HG03139 (cell line): Measurements from ENCODE around the gene PPFIA4.

Source experiments
- ATAC-seq: cut with Tn5 transposase; IDR thresholded peaks from one replicate; pipeline ENCODE4 v1.9.1; 2021; ENCODE audit not compliant: unreplicated experiment

Gene PPFIA4

DNA sequence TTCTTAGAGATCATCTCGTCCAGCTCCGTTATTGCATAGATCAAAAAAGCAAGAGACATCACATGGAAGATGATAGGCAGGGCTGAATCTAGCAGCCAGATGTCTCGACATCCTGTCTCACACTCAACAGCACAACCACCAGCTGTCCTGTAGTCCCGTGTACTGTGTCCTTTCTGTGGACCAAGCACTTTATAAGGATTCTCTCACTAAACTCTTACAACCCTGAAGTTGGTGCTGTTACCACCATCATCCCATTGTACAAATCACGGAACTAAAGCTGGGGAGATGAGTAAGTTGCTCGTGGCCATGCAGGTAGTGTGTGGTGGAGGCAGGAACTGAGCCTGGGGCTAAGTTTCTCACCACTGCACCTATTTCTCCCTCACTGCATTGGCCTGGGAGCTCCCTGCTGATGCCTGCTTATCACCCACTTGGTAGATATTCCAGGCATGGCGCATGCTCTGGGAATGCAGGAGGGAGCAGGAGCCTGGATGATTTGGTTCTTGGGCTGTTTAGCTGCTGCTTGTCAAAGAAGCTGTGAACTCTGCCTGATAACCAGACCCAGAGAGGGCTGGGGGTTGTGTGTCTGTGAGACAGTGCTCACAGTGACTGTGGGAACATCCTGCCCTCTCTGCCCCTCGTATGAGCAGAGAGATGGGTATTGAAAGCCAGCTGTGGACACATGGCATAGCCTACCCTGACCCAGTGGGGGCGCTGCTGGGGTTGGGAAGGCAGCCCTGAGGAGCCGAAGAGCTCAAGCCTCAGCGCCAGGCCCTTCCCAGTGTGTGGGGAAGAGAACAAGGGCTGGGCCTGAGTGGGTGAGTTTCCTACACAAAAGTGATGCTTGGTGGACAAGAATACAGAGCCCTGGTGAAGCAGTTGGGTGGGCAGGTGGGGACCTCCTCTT lies 13.6 kb downstream of the PPFIA4 start:
- no peak for ATAC-seq

DNA sequence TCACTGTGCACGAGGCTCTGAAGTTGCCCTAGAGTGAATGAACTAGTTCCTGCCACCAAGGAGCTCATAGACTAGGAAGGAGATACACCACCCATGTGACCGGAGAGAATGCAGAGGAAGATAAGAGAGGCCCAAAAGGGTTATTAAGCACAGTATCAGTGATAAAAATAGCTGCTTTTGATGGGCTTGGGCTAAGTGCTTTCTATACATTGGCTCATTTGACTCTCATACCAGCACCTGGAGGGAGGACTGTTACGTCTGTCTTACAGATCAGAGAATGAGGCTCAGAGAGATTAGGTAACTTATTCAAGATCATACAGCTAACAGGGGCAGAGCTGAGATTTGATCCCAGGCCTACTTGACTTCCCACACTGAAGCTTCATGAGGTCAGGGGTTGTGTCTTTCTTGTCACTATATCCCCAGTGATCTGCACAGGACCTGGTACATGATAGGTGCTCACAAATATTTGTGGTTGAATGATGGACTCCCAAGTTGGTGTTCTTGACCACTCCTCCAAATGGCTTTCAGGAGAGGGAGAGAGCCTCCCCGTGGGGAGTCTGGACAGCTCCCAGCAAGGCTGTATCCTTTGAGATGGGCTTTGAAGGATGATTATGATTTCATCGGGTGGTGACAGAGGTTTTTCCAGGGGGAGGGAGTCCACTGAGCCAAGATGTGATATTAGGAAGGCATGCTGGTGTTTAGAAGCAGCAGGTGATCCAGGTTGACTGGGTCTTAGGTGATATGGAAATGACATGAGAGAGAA lies 14.4 kb downstream of the PPFIA4 start:
- ATAC-seq, result no peak

DNA sequence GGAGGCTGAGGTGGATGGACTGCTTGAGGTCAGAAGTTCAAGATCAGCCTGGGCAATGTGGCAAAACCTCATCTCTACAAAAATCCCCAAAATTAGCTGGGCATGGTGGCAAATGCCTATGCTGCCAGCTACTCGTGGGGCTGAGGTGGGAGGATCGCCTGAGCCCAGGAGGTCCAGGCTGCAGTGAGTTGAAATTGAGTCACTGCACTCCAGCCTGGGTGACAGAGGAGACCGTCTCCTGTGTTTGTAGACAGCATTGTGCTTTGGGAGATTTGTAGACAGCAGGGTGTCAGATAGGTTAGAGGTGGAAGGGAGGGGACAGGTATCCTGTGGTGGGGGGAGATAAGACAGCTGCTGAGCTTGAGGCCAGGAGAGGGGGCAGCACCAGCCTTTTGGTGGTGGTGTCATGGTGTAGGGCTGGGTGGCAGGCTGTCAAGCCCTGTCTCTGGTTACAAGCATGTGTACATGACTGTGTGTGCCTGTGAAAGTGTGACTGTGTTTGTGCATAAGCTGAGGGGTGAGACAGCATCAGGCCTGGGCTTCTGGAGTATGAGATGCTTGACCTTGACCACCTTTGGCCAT lies 15.2 kb downstream of the PPFIA4 start:
- ATAC-seq, result no peak

DNA sequence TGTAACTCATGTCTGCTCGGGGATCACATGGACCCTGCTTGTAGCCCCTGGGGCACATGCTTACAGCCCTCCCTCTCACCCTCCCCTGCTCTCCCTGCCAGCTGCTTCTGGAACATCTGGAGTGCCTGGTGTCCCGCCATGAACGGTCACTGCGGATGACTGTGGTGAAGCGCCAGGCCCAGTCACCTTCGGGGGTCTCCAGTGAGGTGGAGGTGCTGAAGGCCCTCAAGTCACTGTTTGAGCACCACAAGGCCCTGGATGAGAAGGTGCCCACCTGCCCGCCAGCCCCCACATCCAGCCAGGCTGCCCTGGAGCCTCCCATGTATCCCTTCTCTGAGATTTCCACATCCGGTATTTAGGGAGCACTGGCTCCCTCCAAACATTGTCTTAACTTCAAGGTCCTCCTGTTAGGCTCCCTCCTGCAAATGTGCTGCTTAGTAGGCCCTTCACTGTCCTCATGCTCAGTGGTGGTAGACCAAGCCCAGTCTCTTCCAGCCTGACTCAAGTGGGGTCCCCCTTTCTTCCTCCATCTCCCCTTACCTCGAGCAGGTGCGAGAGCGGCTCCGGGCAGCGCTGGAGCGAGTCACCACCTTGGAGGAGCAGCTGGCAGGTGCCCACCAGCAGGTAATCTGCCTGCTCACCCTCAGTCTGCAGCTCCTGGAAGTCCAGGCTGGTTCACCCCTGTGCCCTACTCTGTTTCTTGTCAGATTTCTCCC lies 17.7 kb downstream of the PPFIA4 start:
- no peak for ATAC-seq

DNA sequence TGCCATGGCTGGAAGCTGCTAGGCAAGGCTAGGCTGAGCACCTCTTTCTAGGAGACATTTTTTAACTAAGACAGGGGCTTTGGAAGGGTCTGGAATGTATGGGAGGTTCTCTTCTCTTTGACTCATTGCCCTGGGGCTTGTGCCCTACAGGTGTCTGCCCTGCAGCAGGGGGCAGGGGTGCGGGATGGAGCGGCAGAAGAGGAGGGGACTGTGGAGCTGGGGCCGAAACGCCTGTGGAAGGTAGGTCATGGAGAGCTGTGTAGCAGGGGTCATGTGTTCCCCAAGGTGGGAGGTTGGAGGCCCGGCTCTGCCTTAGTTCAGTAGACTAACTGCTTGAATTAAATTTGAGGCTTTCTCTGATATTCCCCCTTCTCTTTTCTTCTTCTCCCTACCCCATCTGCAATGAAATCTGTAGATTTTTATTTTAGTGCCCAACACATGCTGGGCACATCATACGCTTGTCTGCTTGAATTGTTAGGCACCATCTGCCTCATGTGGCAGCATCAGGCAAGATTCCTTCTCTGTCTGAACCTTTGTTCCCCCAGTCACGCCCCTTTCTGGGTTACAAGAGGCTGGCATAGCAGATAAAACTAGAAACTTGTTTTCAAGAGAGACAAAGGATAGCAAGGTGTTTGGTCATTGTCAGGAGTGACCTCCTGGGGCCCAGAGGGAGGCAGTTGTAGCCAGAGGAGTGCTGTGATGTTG lies 18.4 kb downstream of the PPFIA4 start:
- no peak for ATAC-seq

DNA sequence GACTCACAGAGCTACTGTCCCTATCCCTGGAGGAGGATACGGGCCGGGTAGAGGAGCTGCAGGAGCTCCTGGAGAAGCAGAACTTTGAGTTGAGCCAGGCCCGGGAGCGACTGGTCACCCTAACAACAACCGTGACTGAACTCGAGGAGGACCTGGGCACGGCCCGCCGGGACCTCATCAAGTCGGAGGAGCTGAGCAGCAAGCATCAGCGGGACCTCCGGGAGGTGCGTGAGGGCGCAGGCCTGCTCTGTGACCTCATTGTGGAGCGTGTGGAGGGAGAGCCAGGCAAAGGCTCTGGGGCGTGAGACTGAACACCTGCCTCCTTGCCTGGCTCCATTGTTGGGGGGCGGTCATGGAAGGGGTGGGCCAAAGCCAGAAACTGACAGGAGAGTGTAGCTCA lies 19.0 kb downstream of the PPFIA4 start:
- no peak for ATAC-seq

DNA sequence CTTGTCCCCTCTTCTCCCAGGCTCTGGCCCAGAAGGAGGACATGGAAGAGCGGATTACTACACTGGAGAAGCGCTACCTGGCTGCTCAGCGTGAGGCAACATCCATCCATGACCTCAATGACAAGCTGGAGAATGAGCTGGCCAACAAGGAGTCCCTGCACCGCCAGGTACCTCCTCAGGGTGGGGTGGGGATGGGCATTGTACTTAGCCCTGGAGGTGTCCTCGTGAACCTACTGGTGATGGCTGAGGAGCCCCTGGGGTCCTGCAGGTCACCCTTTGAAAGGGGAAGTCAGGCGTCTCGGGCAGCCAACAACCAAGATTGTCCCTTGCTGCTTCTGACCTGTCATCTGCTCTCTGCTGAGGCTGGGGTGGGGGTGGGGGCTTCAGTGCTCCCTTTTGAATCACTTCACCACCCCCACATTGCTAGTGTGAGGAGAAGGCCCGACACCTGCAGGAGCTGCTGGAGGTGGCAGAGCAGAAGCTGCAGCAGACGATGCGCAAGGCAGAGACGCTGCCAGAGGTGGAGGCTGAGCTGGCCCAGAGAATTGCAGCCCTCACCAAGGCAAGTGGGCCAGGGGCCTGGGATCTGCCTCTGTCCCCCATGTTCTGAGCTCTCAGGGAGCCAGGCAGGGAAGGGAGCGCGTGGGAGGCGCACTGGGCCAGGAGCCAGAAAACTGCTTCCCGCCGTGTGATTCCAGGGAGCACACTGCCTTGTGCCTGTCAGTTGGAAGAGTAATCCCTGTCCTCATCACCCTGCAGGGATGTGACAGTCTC lies 19.7 kb downstream of the PPFIA4 start:
- ATAC-seq, result no peak

DNA sequence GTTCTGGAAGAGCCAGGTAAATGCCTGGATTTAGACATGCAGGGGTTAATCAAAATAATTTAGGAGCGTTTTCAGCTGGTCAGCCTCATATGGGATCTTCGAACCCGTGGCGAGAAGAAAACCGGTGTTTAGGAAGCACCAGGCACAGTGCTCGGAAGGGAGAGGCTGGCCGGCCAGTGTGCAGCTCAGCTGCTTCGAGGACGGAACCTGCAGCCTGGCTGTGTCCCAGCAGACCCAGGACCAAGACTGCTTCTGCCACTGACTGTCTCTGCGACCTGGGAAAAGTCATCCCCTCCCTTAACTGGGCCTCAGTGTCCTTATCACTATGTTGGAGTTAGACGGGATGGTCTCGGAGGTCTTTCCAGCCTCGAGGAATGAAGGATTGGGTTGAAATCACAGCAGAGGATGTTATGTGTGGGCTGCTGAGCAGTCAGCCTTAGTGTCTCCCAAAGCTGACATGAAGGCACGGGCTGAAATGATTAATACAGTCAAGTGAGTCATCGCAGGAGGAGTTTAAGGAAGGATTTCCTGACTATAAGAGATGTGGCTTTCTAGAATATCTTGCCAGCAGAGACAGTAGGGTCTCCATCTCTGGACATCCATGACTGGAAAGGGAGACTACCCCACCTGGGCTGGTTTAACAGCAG lies 20.8 kb downstream of the PPFIA4 start:
- ATAC-seq, result no peak

DNA sequence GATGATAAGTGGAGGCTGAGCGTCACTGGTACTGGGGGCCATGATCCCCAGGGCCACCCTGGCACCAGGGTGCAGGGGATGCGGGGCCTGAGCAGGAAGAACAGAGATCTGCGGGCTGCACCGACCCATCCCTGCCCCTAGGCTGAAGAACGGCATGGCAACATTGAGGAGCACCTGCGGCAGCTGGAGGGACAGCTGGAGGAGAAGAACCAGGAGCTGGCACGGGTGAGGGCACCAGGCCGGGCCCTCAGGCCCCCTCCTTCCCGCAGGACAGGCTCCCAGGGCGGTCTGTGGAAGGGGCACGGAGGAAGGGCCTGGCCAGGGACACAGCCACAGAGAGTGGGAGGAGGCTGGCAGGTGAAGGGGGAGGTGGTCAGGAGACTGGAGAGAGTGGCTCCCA lies 21.8 kb downstream of the PPFIA4 start:
- ATAC-seq, result no peak

DNA sequence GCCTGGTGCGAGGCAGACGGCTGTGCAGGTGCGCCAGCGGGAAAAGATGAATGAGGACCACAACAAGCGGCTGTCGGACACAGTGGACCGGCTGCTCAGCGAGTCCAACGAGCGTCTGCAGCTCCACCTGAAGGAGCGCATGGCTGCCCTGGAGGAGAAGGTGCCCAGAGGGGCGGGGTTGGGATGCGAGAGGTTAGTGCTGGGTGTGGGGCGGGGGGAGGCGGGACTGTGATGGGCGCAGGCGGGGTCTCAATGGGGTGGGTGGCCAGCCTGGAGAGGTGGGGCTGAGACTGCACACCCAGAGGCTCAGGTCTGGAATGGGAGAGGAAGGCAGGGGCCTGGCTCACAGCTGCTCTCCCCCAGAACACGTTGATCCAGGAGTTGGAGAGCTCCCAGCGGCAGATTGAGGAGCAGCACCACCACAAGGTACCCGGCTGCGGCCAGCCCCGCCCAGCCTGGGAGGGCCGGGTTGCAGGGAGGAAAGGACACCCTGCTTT lies 22.3 kb downstream of the PPFIA4 start:
- ATAC-seq, result no peak

DNA sequence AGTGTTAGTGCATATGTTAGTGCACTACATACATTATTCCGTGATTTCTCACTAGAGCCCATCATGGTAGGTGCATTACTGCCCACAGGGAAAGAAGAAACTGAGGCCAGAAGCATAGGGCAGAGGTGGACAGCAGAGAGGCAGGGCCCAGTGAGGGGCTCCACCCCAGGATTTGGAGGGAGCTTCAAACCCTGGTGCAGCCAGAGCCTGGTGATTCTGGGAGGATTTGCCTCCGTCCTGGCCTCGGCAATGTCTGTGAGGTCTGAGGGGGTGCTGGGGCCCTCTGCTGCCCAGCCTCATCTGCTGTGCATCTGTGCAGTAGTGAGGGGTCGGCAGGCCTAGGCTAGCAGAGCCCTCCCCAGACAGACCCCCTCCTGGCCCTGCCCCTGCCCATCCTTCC lies 22.8 kb downstream of the PPFIA4 start:
- no peak for ATAC-seq

DNA sequence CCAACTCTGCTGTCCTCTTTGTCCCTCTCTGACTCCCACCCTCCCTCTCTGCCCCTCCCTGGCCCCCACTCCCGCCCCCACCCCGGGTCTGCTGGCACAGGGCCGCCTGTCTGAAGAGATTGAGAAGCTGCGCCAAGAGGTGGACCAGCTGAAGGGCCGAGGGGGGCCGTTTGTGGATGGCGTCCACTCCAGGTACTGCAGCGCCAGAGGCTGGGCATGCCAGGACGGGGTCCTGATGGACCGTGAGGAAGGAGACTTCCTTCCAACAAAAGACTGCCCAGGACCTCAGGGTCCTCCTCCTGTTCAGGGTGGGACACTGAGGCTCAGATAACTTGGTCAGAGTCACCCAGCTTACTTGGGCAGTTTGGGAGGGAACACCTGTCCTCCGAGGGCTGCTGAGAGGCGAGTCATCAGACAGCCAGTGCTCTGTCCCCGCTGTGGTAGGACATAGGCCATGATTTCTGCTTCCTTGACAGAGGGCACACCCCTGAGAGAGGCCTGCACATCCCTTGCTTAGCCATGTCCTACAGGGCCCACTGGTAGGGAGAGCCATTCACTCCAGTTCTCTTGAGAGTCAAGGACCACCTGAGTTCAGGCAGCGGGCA lies 23.4 kb downstream of the PPFIA4 start:
- ATAC-seq, result no peak

DNA sequence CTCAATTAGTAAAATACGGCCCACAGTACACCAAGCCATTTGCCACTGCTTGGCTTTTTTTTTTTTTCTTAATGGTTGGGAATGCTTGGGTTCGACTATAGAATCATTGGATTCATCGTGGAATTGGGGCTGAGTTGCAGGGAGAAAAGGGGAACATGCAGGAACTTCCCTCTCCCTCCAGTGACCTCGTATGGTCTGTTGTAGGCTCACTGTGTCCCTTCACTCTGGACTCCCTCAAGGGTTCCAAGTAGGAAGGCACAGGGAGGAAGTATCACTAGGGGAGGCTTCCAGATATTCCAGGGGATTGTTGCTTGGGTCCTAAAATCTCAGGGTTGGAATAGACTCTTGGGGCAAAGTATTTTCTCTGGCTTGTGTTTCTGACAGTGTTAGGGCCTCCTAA lies 24.5 kb downstream of the PPFIA4 start:
- no peak for ATAC-seq

DNA sequence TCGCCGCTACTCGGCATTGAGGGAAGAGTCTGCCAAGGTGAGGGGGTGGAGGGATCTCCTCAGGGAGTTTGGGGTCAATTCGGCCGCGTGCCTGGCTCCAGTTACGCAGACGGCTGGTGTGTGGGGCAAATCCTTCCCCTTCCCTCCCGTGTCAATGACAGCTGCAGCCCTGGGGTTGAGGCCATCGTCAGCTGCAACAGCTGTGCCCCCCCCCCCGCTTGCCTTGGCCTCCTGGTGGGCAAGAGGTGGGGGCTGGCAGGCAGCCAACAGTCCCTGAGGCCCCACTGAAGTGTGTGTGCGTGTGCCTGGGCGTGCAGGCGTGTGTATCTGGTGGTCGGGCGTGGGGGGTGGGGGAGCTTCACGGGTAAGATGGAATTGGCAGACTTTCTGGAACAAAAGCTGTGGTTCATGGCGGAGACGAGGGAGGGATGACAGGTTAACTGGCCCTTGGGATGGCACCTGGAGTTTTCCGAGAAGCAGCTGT lies 25.6 kb downstream of the PPFIA4 start:
- ATAC-seq, result no peak

DNA sequence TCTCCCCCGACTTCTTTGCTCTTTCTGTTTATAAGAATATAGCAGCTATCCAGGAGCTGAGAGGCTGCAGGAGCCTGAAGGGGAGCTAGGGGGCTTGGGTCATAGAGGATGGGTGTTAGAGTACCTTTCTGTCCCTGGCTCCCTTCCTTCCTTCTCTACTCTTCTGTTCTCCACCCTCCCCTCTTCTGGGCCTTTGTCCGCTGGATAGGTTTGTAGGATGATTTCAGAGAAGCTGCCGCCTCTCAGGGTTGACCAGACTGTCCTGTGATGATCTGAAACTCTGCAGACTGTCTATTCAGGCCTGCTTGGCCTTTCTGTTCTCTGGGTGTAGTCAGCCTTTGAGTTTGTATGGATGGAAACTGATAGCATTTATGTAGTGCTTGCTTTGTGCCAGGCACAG lies 26.3 kb downstream of the PPFIA4 start:
- no peak for ATAC-seq

DNA sequence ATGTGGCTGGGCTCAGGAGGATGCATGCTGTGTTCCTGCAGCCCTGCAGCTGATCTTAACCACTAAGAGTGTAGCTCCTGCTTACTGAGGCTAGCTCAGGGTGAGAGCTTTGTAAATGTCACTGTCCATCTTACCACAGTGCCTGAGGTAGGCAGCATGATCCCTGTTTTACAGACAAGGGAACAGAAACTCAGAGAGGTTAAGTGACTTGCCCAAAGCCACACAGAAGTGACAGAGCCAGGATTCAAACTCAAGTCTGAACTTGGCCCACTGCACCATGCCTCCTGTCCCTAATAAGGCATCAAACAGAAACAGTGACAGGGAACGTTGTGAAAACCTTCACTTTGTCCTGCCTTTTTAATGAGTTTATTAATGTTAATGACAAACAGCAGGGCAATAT lies 27.9 kb downstream of the PPFIA4 start:
- ATAC-seq, result no peak

DNA sequence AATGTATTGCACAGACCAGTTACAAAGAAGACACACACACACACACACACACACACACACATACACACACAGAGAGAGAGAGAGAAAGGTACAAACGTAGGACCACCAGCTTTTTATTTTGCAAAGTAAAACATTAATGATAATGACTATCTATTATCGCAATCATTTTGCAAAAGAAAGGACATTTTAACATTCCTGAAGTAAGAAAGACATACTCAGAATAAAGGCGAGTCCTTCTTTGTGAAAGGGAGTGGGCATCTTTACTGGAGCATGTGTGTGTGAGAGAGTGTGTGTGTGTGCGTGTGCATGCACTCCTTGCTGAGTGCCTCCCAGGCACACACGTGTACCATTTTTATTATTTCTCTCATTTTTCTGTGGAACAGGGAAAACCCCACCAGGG lies 28.4 kb downstream of the PPFIA4 start:
- no peak for ATAC-seq

DNA sequence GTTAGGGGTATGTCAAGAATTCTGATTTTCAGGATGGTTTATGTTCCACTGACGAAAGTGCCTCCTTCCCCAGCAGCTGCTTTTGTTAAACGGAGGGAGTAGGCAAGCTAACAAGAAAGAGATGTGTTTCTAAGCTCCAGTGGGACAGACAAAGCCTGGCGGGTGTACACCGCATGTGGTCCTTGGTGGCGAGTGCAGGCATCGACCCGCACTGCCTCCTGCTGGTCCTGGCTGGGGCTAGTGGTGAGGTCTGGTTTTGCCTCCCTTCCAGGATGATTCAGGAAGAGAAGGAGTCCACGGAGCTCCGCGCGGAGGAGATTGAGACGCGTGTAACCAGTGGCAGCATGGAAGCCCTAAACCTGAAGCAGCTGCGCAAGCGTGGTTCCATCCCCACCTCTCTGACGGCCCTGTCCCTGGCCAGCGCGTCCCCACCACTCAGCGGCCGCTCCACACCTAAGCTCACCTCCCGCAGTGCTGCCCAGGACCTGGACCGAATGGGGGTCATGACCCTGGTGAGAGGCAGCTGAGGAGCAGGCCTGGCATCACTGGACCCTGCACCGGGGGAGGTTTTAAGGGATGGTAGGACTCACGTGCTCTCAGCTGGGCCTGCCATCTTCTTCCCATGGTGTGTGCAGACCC lies 29.0 kb downstream of the PPFIA4 start:
- no peak for ATAC-seq
